D341Med (cell line): Measurements from ENCODE around the gene CRYBB3.

ENCODE experiments used
- DNase-seq: peaks from one replicate; pipeline ENCODE4 v3.0.0; 2012; ENCODE audit warnings: low spot score

The CRYBB3 gene

DNA sequence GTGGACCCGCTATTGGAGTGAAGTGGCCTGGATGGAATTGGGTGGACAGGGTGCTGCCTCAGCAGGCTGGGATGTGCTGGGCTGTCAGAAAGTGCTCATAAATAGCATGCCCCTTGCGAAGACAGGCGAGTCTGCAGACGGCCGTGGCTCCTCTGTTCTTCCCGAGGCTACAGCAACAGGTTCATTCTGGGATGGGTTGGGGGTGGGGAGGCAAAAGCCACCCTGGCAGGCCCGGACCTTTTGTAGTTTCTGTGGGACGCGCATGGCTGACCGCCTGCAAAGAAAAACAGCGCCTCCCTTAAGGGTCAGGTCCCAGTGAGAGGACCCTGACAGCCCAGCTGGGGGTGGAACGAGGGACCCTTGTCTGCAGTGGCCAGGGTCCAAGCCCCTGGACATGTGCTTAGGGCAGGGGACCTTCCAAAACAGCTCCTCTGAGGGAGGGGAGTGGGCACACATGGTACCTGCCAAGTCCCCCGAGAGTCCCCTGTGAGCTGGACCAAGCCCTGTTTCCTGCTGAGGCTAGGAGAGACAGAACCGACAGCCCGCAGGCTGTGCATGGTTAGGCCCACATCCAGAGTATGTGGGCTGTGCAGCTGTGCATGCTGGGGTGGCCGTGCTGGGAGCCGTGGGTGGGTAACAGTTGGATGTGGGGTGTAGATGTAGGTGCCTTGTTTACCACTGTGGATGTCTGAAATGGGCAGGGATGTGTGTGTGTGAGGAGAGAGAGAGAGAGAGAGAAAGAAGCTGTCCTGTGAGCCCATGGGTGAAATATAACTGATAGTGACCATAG, at the start of gene CRYBB3:
Gene CRYBB3, plus strand, starts transcription at position 128 of the 790 bp plus-strand sequence. CDS start 1,539 bp downstream, outside the sequence.
- peak; percentile 29 for DNase-seq

DNA sequence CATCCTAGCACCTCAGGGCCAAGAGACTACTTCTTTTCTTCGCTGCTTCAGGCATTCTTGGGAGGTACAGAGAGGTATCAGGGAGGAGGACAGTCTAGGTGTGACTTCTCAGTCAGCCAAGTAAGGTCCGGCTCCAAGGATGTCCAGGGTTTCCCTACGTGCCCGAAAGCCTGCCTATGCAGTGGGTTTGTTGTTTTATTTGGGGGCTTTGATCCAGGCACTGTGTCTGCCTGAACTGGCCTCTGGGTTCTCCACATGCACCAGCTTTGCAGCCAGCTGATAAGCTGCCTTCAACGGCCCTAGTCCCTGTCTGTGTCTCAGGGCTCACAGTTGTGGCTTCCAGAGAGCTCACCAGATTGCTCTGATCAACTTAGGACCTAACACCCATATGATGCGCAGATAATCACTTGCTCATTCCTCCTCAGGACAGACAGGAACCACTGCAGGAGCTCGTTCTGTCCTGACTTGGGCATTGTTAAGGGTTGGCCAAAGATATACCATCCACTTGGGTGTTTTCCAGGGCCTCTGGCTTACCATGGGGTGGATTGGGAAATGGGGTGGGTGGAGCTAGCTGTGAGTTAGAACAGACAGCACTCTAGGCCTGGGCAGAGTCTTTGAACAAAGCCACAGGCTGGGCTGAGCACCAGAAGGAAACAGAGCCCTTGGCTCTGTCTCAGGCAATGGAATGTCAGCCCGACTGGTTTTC, 45.5 kb upstream of the CRYBB3 start:
- no peak for DNase-seq

GRCh38 chr22:25154667-25154999, 45.0 kb upstream of the CRYBB3 start:
- DNase-seq, result no peak

- DNase-seq, result no peak
Observed at GRCh38 chr22:25156736-25157135, 42.9 kb upstream of the CRYBB3 start.

- no peak for DNase-seq
Observed at GRCh38 chr22:25159028-25159427, 40.6 kb upstream of the CRYBB3 start.

- no peak for DNase-seq
Observed at GRCh38 chr22:25160120-25160996, 39.3 kb upstream of the CRYBB3 start.

GRCh38 chr22:25161017-25161915, 38.4 kb upstream of the CRYBB3 start:
- no peak for DNase-seq

DNA sequence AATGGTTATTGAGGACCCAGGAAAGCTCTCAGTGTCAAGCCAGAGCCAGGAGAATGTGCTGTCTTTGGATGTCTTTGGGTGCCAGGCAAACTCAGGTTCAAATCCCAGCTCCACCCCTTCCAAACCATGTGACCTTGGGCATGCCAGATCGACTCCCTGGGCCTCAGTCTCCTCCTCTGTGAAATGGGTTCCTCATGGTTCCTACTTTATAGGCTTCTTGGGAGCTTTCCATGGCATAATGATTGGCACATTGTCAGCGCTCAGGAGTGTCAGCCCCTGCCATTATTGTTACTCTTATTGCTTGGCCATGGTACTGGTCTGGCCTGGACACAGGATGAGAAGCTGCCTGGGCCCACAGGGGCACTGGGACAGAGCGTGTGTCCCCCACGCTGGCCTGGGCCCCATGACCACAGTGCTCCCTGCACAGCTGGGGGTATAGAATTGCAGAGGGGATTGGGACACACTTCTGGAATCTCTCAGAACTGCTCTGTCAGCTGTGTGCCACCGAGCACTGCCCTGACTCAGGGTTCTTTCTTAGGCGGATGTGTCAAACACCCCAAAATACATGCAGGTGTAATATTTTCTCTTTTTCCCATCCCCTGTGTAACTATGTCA, 37.6 kb upstream of the CRYBB3 start:
- DNase-seq, result no peak

- no peak for DNase-seq
Observed at GRCh38 chr22:25162561-25162960, 37.1 kb upstream of the CRYBB3 start.

- no peak for DNase-seq
Observed at GRCh38 chr22:25165785-25166184, 33.9 kb upstream of the CRYBB3 start.

DNA sequence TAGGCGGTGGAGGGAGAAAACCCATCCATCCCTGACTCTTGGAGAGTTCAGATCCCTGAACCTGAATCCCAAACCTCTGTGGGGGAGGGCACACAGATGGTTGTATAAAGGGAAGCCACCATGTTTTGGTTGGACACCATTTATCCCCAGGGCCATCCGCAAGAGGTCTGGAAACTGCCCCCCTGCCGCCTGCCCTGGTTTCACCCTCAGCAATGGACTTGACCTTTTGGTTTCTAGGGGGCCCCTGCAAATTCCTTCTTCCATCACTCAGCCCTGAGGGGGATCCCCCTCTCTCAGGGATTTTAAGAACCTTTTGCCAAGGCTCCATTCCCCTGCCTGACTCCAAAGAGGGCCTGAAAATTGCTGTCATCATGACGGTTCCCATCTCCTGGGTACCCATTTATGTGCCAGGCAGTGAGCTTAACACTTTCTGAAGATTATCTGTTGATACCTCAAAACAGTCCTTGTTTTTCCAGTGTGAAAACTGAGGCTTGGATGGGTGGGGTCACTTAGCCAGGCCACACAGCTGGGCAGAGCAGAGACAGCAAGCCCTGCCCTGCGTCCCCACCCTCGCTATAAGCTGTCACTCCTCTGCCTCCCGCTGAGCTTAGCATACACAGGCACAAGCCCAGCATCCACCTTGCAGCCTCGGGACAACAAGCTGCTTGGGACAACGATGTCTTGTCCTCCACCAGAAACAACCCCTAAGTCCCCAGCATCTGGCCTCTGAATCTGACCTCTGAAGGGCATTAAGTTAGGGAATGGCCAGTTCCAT, 33.2 kb upstream of the CRYBB3 start:
- no peak for DNase-seq

- no peak for DNase-seq
Observed at GRCh38 chr22:25167082-25167481, 32.6 kb upstream of the CRYBB3 start.

- DNase-seq, result no peak
Observed at GRCh38 chr22:25167834-25168601, 31.6 kb upstream of the CRYBB3 start.

DNA sequence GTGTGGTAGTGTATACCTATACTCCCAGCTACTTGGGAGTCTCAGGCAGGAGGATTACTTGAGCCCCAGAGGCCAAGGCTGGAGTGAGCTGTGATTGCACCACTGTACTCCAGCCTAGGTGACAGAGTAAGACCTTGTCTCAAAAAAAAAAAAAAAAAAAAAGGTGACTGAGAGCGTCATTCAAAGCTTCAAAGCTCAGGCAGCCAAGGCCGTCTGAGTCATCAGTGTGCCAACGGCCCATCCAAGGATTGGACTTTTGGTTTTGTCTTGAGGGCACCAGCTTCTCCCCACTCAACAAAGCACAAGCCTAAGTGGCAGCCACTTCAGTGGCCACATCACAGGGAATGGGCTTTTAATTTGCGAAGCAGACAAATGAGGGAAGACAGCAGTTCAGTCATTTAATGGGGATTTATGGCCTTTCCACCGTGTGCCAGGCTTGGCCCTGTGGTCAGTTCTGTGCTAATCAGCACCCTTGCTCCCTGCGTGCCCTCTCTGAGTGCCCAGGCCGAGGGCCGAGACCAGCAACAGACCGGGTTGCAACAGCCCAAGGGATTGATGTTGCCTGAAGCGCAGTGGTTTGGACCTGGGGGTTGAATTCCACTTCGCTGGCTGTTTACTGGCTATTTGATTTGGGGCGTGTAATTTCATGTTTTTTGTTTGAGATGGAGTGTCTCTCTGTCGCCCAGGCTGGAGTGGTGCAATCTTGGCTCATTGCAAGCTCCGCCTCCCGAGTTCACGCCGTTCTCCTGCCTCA, 30.2 kb upstream of the CRYBB3 start:
- no peak for DNase-seq

DNA sequence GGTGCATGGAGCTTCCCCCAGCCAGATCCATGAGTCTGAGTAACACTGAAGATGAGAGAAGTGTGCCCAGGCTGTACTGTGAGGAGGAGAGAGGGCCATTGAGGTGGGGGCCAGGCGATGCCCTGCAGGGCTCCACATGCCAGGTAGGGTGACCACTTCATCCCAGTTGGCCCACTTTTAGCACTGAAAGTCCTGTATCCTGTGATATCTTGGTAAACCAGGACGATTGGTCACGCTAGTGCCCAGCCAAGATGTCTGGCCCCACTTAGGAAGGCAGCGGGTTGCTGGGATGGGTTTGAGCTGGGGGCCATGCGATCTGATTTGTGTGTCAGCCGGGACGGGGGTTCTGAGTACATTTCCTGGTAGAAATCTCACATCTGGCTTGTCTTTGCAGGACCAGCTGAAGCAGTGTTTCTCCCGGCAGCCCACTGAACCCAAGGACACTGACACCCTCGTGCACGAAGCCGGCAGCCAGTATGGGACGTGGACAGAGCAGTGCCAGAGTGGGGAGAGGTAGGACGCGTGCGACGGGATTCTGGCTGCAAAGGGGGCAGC, 29.2 kb upstream of the CRYBB3 start:
- DNase-seq, result no peak

DNA sequence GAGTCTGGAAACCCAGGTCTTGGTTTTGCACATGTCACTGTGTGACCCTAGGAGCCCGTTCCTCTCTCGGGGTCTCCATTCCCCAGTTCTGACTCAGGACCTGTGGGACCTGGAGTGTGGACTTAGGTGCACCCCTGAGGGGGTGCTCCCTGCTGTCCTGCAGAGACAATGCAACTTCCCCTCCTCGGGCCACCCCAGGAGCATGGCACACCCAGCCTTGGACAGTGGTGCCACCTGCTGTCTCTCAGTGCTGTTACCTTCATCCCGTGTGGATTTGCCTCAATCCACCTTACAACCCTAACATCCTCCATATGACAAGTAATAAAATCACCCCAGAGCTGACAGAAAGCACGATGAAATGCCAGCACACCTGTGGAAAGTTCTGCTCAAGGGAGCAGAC, 27.5 kb upstream of the CRYBB3 start:
- no peak for DNase-seq

DNA sequence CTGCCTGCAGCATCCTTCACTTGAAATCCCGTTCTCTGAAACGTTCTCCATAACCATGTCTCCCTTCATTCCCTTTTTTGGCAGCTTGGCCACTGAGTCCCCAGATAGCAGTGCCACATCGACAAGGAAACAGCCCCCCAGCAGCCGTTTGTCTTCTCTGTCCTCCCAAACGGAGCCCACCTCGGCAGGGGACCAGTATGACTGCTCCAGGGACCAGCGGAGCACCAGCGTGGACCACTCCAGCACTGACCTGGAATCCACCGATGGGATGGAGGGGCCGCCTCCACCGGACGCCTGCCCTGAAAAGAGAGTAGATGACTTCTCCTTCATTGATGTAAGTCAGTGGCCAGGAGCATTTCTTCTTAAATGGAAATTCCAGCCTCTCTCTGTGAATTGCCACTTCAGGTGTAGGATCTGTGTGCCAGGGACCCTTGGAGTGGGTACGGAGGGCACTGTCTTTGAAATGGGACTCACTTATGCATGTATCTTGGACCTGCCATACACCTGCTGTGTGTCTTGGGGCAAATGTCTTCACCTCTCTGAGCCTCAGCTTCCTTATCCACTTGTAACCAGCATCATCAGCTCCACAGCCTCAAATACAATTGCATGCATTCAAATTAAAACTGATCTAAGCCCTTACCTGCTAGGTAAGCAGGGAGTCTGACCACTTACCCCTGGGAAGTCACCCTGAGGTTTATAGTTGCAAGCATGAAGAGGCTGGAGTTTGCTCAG, 25.3 kb upstream of the CRYBB3 start:
- DNase-seq, result no peak

DNA sequence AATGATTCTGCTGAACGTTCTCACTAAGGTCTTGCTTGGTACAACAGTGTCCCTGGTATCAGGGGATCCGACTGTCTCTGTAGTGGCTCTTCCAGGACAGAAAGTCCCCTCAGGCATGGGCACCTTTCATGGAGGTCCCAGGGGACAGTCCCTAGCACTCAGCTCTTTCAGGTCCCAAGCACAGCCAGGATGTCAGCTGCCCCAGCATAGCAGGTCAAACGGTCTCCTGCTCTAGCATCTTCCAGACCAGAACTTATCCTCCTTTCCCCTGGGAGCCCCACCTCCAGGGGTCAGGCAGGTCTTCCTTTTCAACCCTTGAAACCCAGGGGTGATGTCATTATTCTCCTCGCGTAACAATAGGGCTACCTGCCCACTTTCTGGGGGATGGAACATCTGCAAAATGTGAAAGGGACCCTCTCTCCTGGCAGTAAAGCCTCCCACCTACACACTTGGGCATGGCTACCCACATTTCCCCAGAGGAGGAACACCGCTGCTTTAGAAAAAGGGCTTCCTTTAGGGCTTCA, 24.7 kb upstream of the CRYBB3 start:
- no peak for DNase-seq
